Stomach (tissue), 9 donors: ENCODE results near the gene NIN. TPM values are rescaled to one million over a fixed set of nuclear protein-coding genes. Genes with fewer than 3 reads are reported as not detected.

ENCODE experiments used
- DNase-seq, 2 donors: peaks; one replicate each; pipeline versions ENCODE4 v3.0.0 to v3.0.0-alpha.2; 2013 to 2019
- H3K27ac ChIP-seq, 5 donors: fragments of 200-600 bp in 4 of 5; sonication (generic) in 4 of 5; one replicate each; pipeline ENCODE4 v1.5.1; 2013 to 2019; ENCODE audit warnings: mild to moderate bottlenecking in 1 of 5, moderate library complexity in 1 of 5
- H3K27me3 ChIP-seq, 3 donors: fragments of 200-600 bp; sonication (generic); one replicate each; pipeline ENCODE4 v1.5.1; 2017 to 2019; ENCODE audit warnings: mixed run types in 1 of 3
- H3K36me3 ChIP-seq, 4 donors: fragments of 200-600 bp; sonication (generic); 1 replicate in 3 of 4; 2 replicates in 1 of 4; pipeline ENCODE4 v1.5.1; 2016 to 2019
- H3K4me1 ChIP-seq, 4 donors: fragments of 200-600 bp; sonication (generic); one replicate each; pipeline ENCODE4 v1.5.1; 2016 to 2019
- H3K4me3 ChIP-seq, 4 donors: fragments of 200-600 bp; sonication (generic) in 3 of 4; one replicate each; pipeline ENCODE4 v1.5.1; 2016 to 2019; ENCODE audit warnings: mild to moderate bottlenecking in 1 of 4
- H3K9me3 ChIP-seq, 4 donors: fragments of 200-600 bp; sonication (generic); one replicate each; pipeline ENCODE4 v1.5.1; 2016 to 2019
- EP300 ChIP-seq: sonication (generic); formaldehyde crosslinking; IDR thresholded peaks from one replicate; pipeline ENCODE4 v1.6.1; 2017; ENCODE audit warnings: antibody characterized with exemption
- POLR2A ChIP-seq, 4 donors: fragments of 450-650 bp; IDR thresholded peaks; one replicate each; pipeline ENCODE4 v1.6.1; 2016; ENCODE audit warnings: antibody characterized with exemption in 4 of 4, control low read depth in 2 of 4, mild to moderate bottlenecking in 1 of 4, moderate library complexity in 1 of 4
- POLR2AphosphoS5 ChIP-seq, 3 donors: sonication (generic); formaldehyde crosslinking; IDR thresholded peaks; one replicate each; pipeline ENCODE4 v1.6.1; 2016; ENCODE audit warnings: antibody characterized with exemption in 3 of 3
- WGBS, 5 donors: extraction: QIAGEN DNeasy Blood & Tissue Kit in 3 of 5; methylation state at CpG; one replicate each; pipeline versions ENCODE4 v1.1.5 to v1.1.7; 2013 to 2018; 5-methylcytosine and 5-hydroxymethylcytosine counted together
- intact Hi-C: fragments of 100-400 bp; cut with DNase I; formaldehyde crosslinking; loops from one replicate; pipeline ENCODE4 v1.15.1; 2023; ENCODE audit warnings: low total_unique reads
- polyA plus RNA-seq, 3 donors: library from polyadenylated mRNA; stranded (reverse); fragments of 200-250 nt; gene quantifications; one replicate each; pipeline ENCODE4 v1.2.3, GENCODE V29; 2013
- total RNA-seq, 5 donors: library from RNA; depleted of rRNA; stranded (reverse); fragments of >200 nt; gene quantifications; one replicate each; pipeline versions ENCODE4 v1.1.0 to v1.2.3, GENCODE V29; 2014 to 2016
- TF ChIP-seq, protein P1 (sequence below), 7 experiments: fragments of 450-650 bp in 4 of 7; fragments of 200-600 bp in 3 of 7; sonication (generic) in 3 of 7; IDR thresholded peaks; one replicate each; pipeline ENCODE4 v1.5.1; 2016 to 2019; ENCODE audit warnings: antibody characterized with exemption in 7 of 7, control low read depth in 2 of 7, mild to moderate bottlenecking in 1 of 7
- donor health status: healthy with polysubstance abuse.
- donor health status: Bipolar disorder and iron deficiency.
- donor health status: healthy.

The NIN gene
- total and polyA plus RNA-seq, 8 donors = 5.3 to 70.5 (median 20.5) TPM

DNA sequence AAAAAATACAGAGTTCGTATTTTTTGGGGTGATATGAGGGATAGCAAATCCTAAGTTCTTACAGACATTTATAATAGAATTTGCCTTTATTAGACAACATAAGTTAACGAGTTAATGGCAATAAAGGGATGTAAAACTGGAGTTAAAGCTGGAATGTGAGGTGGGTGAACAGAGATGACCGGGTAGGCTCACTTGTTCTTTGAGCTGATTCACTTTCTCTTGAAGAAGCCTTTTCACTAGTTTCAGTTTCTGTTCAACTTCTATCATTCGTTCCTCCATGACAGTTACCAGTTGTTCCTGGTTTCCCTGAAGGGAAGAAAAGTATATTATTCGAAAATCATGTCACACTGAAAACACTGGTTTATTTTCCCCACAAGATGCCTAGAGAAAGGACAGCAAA lies 105.2 kb downstream of the NIN start:
- no peaks in the 10 kb centered on the region for H3K4me1 ChIP-seq
- no peak overlapping the region for H3K27ac ChIP-seq
- H3K27me3 ChIP-seq = no peaks in the 10 kb centered on the region
- H3K9me3 ChIP-seq = peaks cover 0 to 6% (median 0%) of the 10 kb centered on the region in 4 donors
- intact Hi-C loops = no loop called here
- no peak overlapping the region for H3K4me3 ChIP-seq
- DNase-seq = no peak
- WGBS, 5 donors = 79 to 91% (median 85%) methylated on average over 5 of the region's 5 CpGs
- no peak for TF ChIP-seq EP300
- no peak for TF ChIP-seq POLR2A (IDR thresholded peaks at IDR 0.05)
- TF ChIP-seq POLR2AphosphoS5 (IDR thresholded peaks at IDR 0.05) = no peak
- TF ChIP-seq, protein P1, sequence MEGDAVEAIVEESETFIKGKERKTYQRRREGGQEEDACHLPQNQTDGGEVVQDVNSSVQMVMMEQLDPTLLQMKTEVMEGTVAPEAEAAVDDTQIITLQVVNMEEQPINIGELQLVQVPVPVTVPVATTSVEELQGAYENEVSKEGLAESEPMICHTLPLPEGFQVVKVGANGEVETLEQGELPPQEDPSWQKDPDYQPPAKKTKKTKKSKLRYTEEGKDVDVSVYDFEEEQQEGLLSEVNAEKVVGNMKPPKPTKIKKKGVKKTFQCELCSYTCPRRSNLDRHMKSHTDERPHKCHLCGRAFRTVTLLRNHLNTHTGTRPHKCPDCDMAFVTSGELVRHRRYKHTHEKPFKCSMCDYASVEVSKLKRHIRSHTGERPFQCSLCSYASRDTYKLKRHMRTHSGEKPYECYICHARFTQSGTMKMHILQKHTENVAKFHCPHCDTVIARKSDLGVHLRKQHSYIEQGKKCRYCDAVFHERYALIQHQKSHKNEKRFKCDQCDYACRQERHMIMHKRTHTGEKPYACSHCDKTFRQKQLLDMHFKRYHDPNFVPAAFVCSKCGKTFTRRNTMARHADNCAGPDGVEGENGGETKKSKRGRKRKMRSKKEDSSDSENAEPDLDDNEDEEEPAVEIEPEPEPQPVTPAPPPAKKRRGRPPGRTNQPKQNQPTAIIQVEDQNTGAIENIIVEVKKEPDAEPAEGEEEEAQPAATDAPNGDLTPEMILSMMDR (IDR thresholded peaks at IDR 0.05) = no peak
- peaks cover 33 to 91% (median 87%) of the 10 kb centered on the region in 4 donors for H3K36me3 ChIP-seq

DNA sequence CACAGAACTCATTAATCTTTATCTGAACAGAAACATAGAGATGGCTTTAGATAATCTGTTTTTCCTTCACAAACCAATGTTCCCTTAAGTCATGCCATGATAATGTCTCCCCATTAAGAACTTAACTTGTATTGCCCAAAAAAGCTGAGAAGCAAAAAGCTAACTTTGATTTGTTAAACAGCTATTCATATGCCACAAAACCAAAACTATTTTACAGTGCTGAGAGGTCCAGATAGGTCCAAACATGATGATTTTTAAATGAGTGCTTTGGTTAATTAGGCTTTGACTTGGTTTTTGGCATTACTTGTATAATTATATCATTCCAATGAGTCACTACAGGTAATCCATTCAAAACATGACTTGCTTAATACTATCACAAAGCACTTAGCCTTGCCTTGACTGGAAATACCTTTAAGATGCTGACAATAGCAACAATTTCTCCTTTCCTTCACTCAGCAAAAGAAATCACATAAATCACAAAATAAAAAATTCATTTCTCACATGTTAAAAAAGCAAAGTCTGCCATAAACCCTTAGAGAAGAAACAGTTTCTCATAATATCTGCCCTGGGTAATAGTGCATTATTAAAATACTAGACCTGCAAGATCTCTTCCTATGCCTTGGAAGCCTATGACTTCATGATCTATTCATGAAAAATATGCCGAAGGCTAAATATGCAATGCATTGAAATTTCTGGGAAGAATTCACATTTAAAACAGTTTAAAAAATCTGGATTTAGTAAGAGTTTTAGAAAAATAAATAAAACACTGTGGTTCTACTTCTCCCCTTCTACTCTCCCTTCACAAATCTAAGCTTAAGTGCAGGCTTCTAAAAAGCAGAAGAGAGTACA lies 110.8 kb downstream of the NIN start:
- peaks cover 11 to 38% (median 34%) of the 10 kb centered on the region in 4 donors for H3K36me3 ChIP-seq
- no peaks in the 10 kb centered on the region for H3K27me3 ChIP-seq
- no peak overlapping the region for H3K27ac ChIP-seq
- DNase-seq = no peak
- no peaks in the 10 kb centered on the region for H3K9me3 ChIP-seq
- no peaks in the 10 kb centered on the region for H3K4me1 ChIP-seq
- WGBS, 5 donors = 83 to 93% (median 91%) methylated on average over 1 of the region's 1 CpG
- TF ChIP-seq POLR2A (IDR thresholded peaks at IDR 0.05) (no peak), POLR2AphosphoS5 (IDR thresholded peaks at IDR 0.05) (no peak), EP300 (no peak)
- TF ChIP-seq, protein P1 (IDR thresholded peaks at IDR 0.05) = no peak
- intact Hi-C loops = no loop called here
- no peak overlapping the region for H3K4me3 ChIP-seq

DNA sequence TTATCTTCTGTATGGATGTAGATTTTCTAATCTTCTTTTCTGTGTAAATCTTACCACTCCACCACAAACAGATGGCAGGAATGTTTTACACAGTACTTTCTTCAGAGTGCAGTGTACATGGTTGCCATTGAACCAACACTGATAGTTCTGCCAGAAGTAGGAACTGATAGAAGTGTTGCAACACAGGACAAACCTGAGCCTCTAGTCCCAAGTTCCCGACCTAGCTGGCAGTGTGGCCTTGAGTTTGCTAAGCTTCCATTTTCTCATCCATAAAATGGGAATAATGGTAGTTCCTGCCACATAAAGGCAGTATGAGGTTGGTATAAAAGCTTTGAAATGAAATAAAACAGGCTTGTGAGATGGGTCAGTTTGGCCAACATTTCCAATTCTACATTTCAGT lies 112.0 kb downstream of the NIN start:
- no peak for DNase-seq
- no peaks in the 10 kb centered on the region for H3K4me1 ChIP-seq
- H3K27ac ChIP-seq = no peak overlapping the region
- intact Hi-C loops = no loop called here
- WGBS, 5 donors = 31 to 70% (median 38%) methylated on average over 1 of the region's 1 CpG
- H3K9me3 ChIP-seq = no peaks in the 10 kb centered on the region
- H3K4me3 ChIP-seq = no peak overlapping the region
- H3K27me3 ChIP-seq = no peaks in the 10 kb centered on the region
- peaks cover 3 to 26% (median 22%) of the 10 kb centered on the region in 4 donors for H3K36me3 ChIP-seq
- TF ChIP-seq POLR2A (IDR thresholded peaks at IDR 0.05) = no peak
- no peak for TF ChIP-seq POLR2AphosphoS5 (IDR thresholded peaks at IDR 0.05)
- TF ChIP-seq EP300 = no peak
- TF ChIP-seq, protein P1 (IDR thresholded peaks at IDR 0.05) = no peak

DNA sequence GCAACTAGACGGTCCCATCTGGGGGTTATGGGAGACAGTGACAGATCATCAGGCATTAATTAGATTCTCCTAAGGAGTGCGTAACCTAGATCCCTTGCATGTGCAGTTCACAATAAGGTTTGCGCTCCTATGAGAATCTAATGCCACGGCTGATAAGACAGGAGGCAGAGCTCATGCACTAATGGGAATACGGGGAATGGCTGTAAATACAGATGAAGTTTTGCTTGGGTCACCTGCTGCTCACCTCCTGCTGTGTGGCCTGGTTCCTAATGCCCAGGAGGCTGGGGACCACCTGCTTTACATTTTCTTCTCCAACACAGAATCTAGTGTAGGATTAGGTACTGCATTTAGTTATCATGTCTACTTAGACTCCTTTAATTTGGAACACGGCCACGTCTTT lies 113.2 kb downstream of the NIN start:
- TF ChIP-seq POLR2AphosphoS5 (IDR thresholded peaks at IDR 0.05) = no peak
- TF ChIP-seq, protein P1 (IDR thresholded peaks at IDR 0.05) = no peak
- no peak for TF ChIP-seq POLR2A (IDR thresholded peaks at IDR 0.05)
- TF ChIP-seq EP300 = no peak
- Histone ChIP-seq H3K27me3 (no peaks in the 10 kb centered on the region), H3K9me3 (no peaks in the 10 kb centered on the region), H3K36me3 (peaks cover 0 to 15% (median 11%) of the 10 kb centered on the region in 4 donors), H3K4me3 (no peak overlapping the region), H3K4me1 (no peaks in the 10 kb centered on the region), H3K27ac (no peak overlapping the region)
- intact Hi-C loops = no loop called here
- 43 to 63% (median 50%) methylated on average over 7 of the region's 7 CpGs for WGBS, 5 donors
- no peak for DNase-seq
